Measurements from ENCODE around the gene GNAT1. TPM values are rescaled to one million over a fixed set of nuclear protein-coding genes. Genes with fewer than 3 reads are reported as not detected.
"Not testable (repeated sequence)": the region's sequence is repeated elsewhere in the genome, so short reads cannot be mapped to it uniquely, and the experiment has no call there.

Gene GNAT1
- total RNA-seq, 1 experiment from 2014 or later = not detected

DNA sequence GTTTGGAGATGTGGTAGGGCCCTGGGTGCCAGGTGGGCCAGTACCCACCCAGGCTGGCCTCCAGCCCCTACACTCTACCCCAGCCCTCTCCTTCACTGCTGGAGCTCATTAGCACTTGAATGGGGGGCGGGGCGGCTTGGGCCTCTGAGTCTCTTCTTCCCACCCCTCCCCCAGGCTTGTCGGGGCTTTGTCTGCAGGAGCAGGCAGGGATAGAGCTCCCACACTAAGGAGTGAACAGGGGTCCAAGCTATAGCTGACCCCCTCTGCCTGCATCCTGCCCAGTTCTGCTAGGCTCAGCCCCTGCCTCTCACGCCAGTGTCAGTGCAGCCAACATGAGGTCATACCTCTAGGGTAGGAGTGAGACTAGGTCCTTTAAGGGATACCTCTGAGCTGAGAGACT lies 49.8 kb downstream of the GNAT1 start:
- DNase-seq (ENCODE audit: low spot score) = no peak

DNA sequence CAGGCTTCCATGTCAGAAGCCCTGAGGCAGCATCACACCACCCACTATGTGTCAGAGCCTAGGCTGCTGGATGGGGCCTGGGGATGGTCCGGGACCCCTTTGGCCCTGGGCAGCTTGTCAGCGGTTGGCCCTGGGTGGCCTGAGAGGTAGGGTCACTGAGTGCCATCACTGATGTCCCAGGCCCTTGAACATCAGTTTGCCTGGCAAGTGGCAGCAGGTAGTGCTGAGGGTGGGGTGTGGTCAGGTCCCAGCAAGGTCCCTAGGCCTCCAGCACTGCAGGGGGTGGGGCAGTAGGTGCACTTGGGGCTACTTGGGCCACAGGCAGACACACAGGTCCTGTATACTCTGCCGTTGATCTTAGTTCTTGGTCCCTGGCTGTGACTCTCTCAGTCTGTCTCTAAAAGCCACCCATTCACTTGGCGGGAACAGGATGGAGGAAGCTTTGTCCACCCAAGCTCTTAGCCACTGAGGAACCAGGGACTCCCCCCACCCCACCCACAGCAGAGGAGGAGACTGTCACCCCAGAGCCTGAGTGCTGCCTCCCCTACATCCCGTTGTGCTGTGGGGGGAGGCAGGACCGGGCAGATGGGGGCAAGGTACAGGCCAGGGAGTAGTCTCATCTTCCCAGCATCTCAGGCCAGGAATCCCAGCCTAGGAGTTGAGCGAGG lies 50.4 kb downstream of the GNAT1 start:
- DNase-seq (ENCODE audit: low spot score) = no peak

DNA sequence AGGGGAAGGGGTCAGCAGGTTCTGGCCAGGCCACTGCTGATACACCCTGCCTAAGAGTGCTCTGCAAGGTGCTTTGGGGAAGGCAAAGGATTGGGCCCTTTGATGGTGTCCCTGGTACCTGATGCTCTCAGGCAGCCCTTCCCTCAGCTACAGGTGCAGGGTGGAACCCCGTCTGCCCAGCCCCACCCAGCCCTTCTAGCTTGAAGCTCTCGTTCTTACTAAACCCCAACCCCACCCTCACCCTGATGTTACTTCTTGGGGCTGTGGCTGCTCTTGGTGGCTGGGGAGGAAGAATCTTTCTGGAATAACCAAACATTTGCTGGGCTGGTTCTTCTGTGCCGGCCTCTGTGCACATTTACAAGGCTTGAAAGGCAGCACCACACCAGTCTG lies 51.0 kb downstream of the GNAT1 start:
- DNase-seq (ENCODE audit: low spot score) = no peak

DNA sequence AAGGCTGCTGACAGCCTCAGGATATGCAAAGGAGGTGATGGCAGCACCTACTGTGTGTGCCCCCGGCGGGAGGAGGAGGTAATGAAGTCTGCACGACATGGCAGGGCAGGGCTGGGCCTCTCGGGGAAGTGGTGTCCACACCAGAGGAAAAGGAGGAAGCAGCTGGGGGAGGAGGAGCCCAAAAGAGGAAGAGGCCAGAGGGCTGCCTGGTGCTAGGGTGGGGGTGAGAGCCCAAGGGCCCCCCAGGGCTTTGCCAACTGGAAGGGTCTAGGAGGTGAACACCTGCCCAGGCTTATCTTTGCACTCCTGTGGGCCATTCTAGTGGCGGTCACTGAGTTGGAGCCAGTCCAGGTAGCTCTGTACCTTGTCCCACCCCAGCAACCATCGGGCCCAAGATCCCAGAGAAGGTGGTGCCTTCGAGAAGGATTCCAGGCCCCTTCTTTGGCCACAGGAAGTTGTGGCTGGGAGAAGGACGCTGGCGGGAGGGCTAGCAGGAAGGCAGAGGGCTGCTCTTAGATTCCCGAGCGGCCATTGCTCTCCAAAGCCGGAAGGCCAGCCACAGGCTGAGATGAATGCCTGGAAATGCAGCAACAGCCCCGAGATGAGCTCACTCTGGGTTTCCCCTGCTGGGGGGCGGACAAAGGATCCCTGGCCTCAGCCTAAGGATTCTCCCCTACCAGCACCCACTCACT lies 51.6 kb downstream of the GNAT1 start:
- DNase-seq (ENCODE audit: low spot score) = peak; percentile 64

DNA sequence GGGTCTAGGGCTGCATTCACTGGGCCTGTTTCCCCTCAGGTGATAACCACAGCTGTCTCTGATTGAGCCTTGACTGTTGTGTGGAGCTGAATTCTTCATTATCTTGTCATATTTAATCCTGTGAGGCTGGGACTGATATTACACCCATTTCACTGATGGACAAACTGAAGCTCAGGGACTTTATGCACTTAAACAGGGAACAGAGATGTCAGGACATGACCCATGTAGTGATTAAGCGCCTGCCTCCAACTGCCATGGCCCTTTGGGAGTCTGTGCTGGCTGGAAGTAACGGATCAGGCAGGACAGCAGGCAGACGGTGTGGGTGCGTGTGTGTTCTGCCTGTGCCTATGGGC lies 52.1 kb downstream of the GNAT1 start:
- no peak for DNase-seq (ENCODE audit: low spot score)

DNA sequence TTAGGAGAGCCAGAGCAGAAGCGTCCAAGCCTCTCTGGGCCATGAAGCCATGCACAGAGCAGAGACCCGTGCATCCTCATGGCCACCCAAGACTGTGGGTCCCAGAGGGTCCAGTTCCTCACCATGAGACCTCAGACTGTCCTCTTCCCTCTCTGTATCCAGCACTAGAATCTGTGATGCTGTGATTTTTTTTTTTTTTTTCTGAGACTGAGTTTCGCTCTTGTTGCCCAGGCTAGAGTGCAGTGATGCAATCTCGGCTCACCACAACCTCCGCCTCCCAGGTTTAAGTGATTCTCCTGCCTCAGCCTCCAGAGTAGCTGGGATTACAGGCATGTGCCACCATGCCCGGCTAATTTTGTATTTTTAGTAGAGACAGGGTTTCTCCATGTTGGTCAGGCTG lies 53.4 kb downstream of the GNAT1 start:
- not testable (repeated sequence) for DNase-seq (ENCODE audit: low spot score)

DNA sequence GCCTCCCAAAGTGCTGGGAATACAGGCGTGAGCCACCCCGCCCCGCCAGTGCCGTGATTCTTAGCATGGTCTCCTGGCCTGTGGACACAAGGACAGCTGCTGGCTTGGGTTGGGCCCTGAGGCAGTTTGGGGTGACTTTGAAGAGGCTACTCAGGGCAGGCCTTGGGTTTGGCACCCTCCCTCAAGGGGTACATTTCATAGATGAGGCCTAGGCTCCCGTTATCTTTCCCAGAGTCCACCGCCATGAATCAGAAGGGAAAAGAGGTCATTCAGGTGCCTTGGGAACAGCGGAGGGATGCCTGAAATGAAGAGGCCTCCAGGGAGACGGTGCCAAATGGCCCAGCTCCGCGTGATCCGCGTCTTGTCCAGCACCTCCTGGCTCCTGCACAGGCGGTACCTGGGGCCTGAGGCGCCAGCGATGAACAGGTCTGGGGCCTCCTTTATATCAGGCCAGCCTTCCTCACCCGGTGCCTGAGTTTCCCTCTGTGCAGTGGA lies 53.9 kb downstream of the GNAT1 start:
- no peak for DNase-seq (ENCODE audit: low spot score)

DNA sequence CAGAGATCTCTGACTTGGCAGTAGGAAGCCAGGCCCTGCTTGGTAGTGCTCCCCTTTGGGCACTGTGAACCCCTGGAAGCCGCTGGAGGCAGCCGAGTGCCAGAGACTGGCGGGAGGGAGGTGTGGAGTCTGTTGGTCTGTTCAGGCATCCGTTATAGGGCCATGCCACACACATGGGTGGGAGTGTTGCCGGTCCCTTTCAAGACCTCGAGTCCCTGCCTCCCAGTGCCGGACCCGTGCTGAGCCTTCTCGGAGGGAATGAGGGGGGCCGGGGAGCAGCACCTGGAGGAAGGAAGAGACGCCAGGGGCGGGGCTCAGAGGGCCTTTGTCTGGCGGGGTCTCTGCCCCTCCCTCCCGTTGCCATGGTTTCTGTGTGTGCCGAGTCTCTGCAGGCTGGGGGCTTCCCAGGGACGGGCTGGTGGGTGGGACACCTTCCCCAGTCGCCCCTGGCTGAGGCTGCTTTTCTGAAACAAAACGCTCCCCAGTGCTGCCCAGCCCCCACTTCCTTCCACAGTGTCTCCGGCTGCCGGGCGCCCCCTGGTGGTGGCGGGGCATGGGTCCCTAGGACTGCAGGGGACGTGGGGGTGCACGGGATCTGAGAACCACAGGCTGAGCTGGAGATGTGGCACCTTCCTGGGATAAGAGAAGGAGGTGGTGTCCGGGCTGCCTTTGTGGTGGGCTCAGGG lies 54.6 kb downstream of the GNAT1 start:
- no peak for DNase-seq (ENCODE audit: low spot score)

DNA sequence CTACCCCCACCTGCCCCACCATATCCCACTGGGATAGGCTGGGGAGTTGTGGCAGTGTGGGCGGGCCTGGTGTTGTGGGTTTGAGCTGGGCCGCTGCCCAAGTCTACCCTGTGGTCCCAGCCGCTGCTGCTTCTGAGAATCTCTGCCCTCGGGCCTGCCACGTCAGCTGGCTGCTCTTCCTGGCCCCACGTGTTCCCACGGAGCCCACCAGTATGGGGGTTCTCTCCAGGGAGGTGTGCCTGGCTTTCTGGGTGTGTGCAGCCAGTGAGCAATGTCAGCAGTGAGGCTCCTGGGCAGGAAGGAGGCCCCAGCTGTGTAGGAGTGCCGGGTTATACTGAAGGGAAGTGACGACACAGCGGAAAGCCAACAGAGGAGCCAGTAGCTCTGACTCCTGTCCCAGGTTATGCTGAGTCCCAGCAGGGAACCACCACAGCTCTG lies 55.1 kb downstream of the GNAT1 start:
- DNase-seq (ENCODE audit: low spot score) = peak; percentile 99

Other genes with a start within 250 kb of the GNAT1 start
- 53.7 and 79.1 TPM in 2 replicates for gene RBM5, start 102.7 kb upstream of the GNAT1 start, total RNA-seq (2014; rRNA removed; shearing (Covaris generic))
- 3.5 and 11.1 TPM in 2 replicates for gene SEMA3F, start 36.3 kb upstream of the GNAT1 start, total RNA-seq (2014; rRNA removed; shearing (Covaris generic))
- 0.74 TPM in 1 of 2 replicates, not detected in the other for gene SLC38A3, start 13.7 kb downstream of the GNAT1 start, total RNA-seq (2014; rRNA removed; shearing (Covaris generic))
- 247 and 283 TPM in 2 replicates for gene GNAI2, start 44.6 kb downstream of the GNAT1 start, total RNA-seq (2014; rRNA removed; shearing (Covaris generic))
- gene SEMA3B, start 77.5 kb downstream of the GNAT1 start, total RNA-seq (2014; rRNA removed; shearing (Covaris generic)) = 22.9 and 26.3 TPM in 2 replicates
- not detected in 2 replicates for gene LSMEM2, start 87.5 kb downstream of the GNAT1 start, total RNA-seq (2014; rRNA removed; shearing (Covaris generic))
- 120 and 129 TPM in 2 replicates for gene IFRD2, start 100.8 kb downstream of the GNAT1 start, total RNA-seq (2014; rRNA removed; shearing (Covaris generic))
- 7.5 and 9.7 TPM in 2 replicates for gene HYAL3, start 107.8 kb downstream of the GNAT1 start, total RNA-seq (2014; rRNA removed; shearing (Covaris generic))
- gene NAA80, start 107.8 kb downstream of the GNAT1 start, total RNA-seq (2014; rRNA removed; shearing (Covaris generic)) = 8.5 and 13.1 TPM in 2 replicates
- 0.72 and 2.3 TPM in 2 replicates for gene HYAL1, start 112.0 kb downstream of the GNAT1 start, total RNA-seq (2014; rRNA removed; shearing (Covaris generic))
- 113 TPM in 2 replicates for gene HYAL2, start 131.1 kb downstream of the GNAT1 start, total RNA-seq (2014; rRNA removed; shearing (Covaris generic))
- 30.6 and 34.3 TPM in 2 replicates for gene TUSC2, start 136.6 kb downstream of the GNAT1 start, total RNA-seq (2014; rRNA removed; shearing (Covaris generic))
- 12.9 and 16.9 TPM in 2 replicates for gene RASSF1, start 149.2 kb downstream of the GNAT1 start, total RNA-seq (2014; rRNA removed; shearing (Covaris generic))
- 0.09 and 0.62 TPM in 2 replicates for gene ZMYND10, start 154.1 kb downstream of the GNAT1 start, total RNA-seq (2014; rRNA removed; shearing (Covaris generic))
- gene NPRL2, start 159.2 kb downstream of the GNAT1 start, total RNA-seq (2014; rRNA removed; shearing (Covaris generic)) = 23.1 and 24.8 TPM in 2 replicates
- gene CYB561D2, start 159.3 kb downstream of the GNAT1 start, total RNA-seq (2014; rRNA removed; shearing (Covaris generic)) = 46.9 and 53.7 TPM in 2 replicates
- 57.3 and 58.9 TPM in 2 replicates for gene TMEM115, start 167.9 kb downstream of the GNAT1 start, total RNA-seq (2014; rRNA removed; shearing (Covaris generic))